Measurements from ENCODE around the gene SMYD1. TPM values are rescaled to one million over a fixed set of nuclear protein-coding genes. Genes with fewer than 3 reads are reported as not detected.
"Not testable (repeated sequence)": the region's sequence is repeated elsewhere in the genome, so short reads cannot be mapped to it uniquely, and the experiment has no call there.

Gene SMYD1
- total RNA-seq (2021; fragmentation: NEBNext Ultra II Directional; extraction: Animal tissue kit (Norgen Biotek cat#: 25700)): not detected
- long read RNA-seq: 0 reads

- TF ChIP-seq CTCF (IDR thresholded peaks at IDR 0.05): no peak
- no peak for DNase-seq
- H3K9me3 Mint-ChIP-seq: no peaks in the 10 kb centered on the region
Measured at GRCh38 chr2:88067598-88067997, at the start of gene SMYD1. Gene SMYD1, plus strand, starts transcription at chr2:88067825. Its CDS starts 40 bp downstream, at chr2:88067865.

GRCh38 chr2:88018077-88018805 is 49.4 kb upstream of the SMYD1 start:
- H3K4me1 Mint-ChIP-seq (ENCODE audit: low read depth): peaks cover 18% of the 10 kb centered on the region
- H3K27me3 Mint-ChIP-seq (ENCODE audit: insufficient read depth); H3K9me3 Mint-ChIP-seq; H3K4me3 Mint-ChIP-seq; DNase-seq; H3K36me3 Mint-ChIP-seq (ENCODE audit: low read depth); H3K27ac Mint-ChIP-seq: not testable (repeated sequence)

More at GRCh38 chr2:88067598-88067997, at the start of gene SMYD1:
- no peaks in the 10 kb centered on the region for H3K4me1 Mint-ChIP-seq (ENCODE audit: low read depth)
- no peak within 1 kb of the TSS for H3K4me3 Mint-ChIP-seq
- H3K27me3 Mint-ChIP-seq (ENCODE audit: insufficient read depth): peaks cover 3% of the 10 kb centered on the region; the same call in 1 of the 2 replicates
- no peak within 1 kb of the TSS for H3K27ac Mint-ChIP-seq
- no peaks in the 10 kb centered on the region for H3K36me3 Mint-ChIP-seq (ENCODE audit: low read depth)

- no peak for TF ChIP-seq CTCF (IDR thresholded peaks at IDR 0.05)
- Mint-ChIP-seq H3K4me1 (ENCODE audit: low read depth) (peaks cover 18% of the 10 kb centered on the region), H3K36me3 (ENCODE audit: low read depth) (no peaks in the 10 kb centered on the region), H3K27me3 (ENCODE audit: insufficient read depth) (peaks cover 9% of the 10 kb centered on the region), H3K27ac (no peak overlapping the region), H3K9me3 (no peaks in the 10 kb centered on the region), H3K4me3 (no peak overlapping the region)
- no peak for DNase-seq
Measured at GRCh38 chr2:88018909-88019308, 48.7 kb upstream of the SMYD1 start.

- Mint-ChIP-seq H3K27ac (no peak overlapping the region), H3K9me3 (no peaks in the 10 kb centered on the region), H3K27me3 (ENCODE audit: insufficient read depth) (peaks cover 9% of the 10 kb centered on the region), H3K4me3 (no peak overlapping the region), H3K36me3 (ENCODE audit: low read depth) (0 out of 2 replicates have a peak, but pooled peaks cover 4% of the 10 kb centered on the region), H3K4me1 (ENCODE audit: low read depth) (peaks cover 18% of the 10 kb centered on the region)
- DNase-seq: no peak
- TF ChIP-seq CTCF (IDR thresholded peaks at IDR 0.05): no peak
Measured at GRCh38 chr2:88019985-88020384, 47.6 kb upstream of the SMYD1 start.

GRCh38 chr2:88022669-88022921 is 45.0 kb upstream of the SMYD1 start:
- Mint-ChIP-seq H3K9me3 (no peaks in the 10 kb centered on the region), H3K4me3 (no peak overlapping the region), H3K36me3 (ENCODE audit: low read depth) (peaks cover 18% of the 10 kb centered on the region), H3K4me1 (ENCODE audit: low read depth) (peaks cover 2% of the 10 kb centered on the region), H3K27me3 (ENCODE audit: insufficient read depth) (peaks cover 3% of the 10 kb centered on the region; the same call in 1 of the 2 replicates), H3K27ac (no peak overlapping the region)
- DNase-seq: no peak
- TF ChIP-seq CTCF (IDR thresholded peaks at IDR 0.05): no peak

GRCh38 chr2:88024509-88024908 is 43.1 kb upstream of the SMYD1 start:
- DNase-seq: no peak
- Mint-ChIP-seq H3K4me1 (ENCODE audit: low read depth) (no peaks in the 10 kb centered on the region), H3K9me3 (no peaks in the 10 kb centered on the region), H3K36me3 (ENCODE audit: low read depth) (peaks cover 25% of the 10 kb centered on the region), H3K27ac (no peak overlapping the region), H3K4me3 (no peak overlapping the region), H3K27me3 (ENCODE audit: insufficient read depth) (0 out of 2 replicates have a peak, but pooled peaks cover under 1% of the 10 kb centered on the region)
- TF ChIP-seq CTCF (IDR thresholded peaks at IDR 0.05): no peak

Measured in HFFc6 (cell line).